Midbrain (tissue), 1 donor: ENCODE results near the gene RAD52.

Source experiments
- DNase-seq: peaks from one replicate; lab custom pipeline; 2025; lab: John Stamatoyannopoulos, UW

The RAD52 gene

GRCh38 chr12:868722-869121 lies 80.8 kb downstream of the RAD52 start:
- DNase-seq, result no peak

GRCh38 chr12:867905-868304 lies 81.6 kb downstream of the RAD52 start:
- no peak for DNase-seq

- DNase-seq, result no peak
Measured at GRCh38 chr12:865614-866013, 83.9 kb downstream of the RAD52 start.

- no peak for DNase-seq
Measured at GRCh38 chr12:863285-863684, 86.2 kb downstream of the RAD52 start.

- no peak for DNase-seq
Measured at GRCh38 chr12:862303-862911, 87.1 kb downstream of the RAD52 start.
